HG03571 (cell line): Measurements from ENCODE around the gene PRKCA.

Experiments
- ATAC-seq: cut with Tn5 transposase; IDR thresholded peaks from one replicate; pipeline ENCODE4 v1.9.1; 2021; ENCODE audit not compliant: unreplicated experiment

PRKCA gene

GRCh38 chr17:66379544-66379943, 77.1 kb downstream of the PRKCA start:
- ATAC-seq, result no peak

GRCh38 chr17:66379996-66380395, 77.6 kb downstream of the PRKCA start:
- ATAC-seq, result no peak

GRCh38 chr17:66381701-66382362, 79.4 kb downstream of the PRKCA start:
- no peak for ATAC-seq

GRCh38 chr17:66383333-66383732, 80.9 kb downstream of the PRKCA start:
- no peak for ATAC-seq

GRCh38 chr17:66386498-66387351, 84.3 kb downstream of the PRKCA start:
- no peak for ATAC-seq

- no peak for ATAC-seq
Observed at GRCh38 chr17:66387392-66387981, 85.1 kb downstream of the PRKCA start.

GRCh38 chr17:66392783-66393437, 90.5 kb downstream of the PRKCA start:
- ATAC-seq, result no peak

GRCh38 chr17:66395961-66396360, 93.5 kb downstream of the PRKCA start:
- ATAC-seq, result no peak

GRCh38 chr17:66397486-66397885, 95.1 kb downstream of the PRKCA start:
- no peak for ATAC-seq

GRCh38 chr17:66398059-66398458, 95.6 kb downstream of the PRKCA start:
- ATAC-seq, result no peak

- no peak for ATAC-seq
Observed at GRCh38 chr17:66398617-66399016, 96.2 kb downstream of the PRKCA start.

GRCh38 chr17:66399441-66399840, 97.0 kb downstream of the PRKCA start:
- ATAC-seq, result no peak

GRCh38 chr17:66400041-66400688, 97.8 kb downstream of the PRKCA start:
- ATAC-seq, result peak; percentile 52

GRCh38 chr17:66400698-66401097, 98.3 kb downstream of the PRKCA start:
- ATAC-seq, result no peak

GRCh38 chr17:66401364-66401763, 99.0 kb downstream of the PRKCA start:
- no peak for ATAC-seq

GRCh38 chr17:66403846-66404556, 101.6 kb downstream of the PRKCA start:
- no peak for ATAC-seq

- no peak for ATAC-seq
Observed at GRCh38 chr17:66405836-66406677, 103.6 kb downstream of the PRKCA start.

- no peak for ATAC-seq
Observed at GRCh38 chr17:66406701-66407644, 104.6 kb downstream of the PRKCA start.
